AG09309 (cell line): ENCODE results near the gene GGT6.

ENCODE experiments used
- DNase-seq: peaks from one replicate; pipeline ENCODE4 v3.0.0-alpha.2; 2010; ENCODE audit warnings: low read depth
- H3K4me3 ChIP-seq: 2 replicates; pipeline ENCODE4 v1.5.1; 2011; ENCODE audit warnings: mild to moderate bottlenecking, low read depth, low read length, moderate library complexity; ENCODE audit not compliant: control insufficient read depth
- CTCF ChIP-seq: IDR thresholded peaks from 2 replicates; pipeline ENCODE4 v1.5.1; 2011; ENCODE audit warnings: mild to moderate bottlenecking, low read depth, low read length, inconsistent platforms; ENCODE audit not compliant: insufficient read depth, control insufficient read depth; ENCODE audit errors: missing control alignments

Gene GGT6

DNA sequence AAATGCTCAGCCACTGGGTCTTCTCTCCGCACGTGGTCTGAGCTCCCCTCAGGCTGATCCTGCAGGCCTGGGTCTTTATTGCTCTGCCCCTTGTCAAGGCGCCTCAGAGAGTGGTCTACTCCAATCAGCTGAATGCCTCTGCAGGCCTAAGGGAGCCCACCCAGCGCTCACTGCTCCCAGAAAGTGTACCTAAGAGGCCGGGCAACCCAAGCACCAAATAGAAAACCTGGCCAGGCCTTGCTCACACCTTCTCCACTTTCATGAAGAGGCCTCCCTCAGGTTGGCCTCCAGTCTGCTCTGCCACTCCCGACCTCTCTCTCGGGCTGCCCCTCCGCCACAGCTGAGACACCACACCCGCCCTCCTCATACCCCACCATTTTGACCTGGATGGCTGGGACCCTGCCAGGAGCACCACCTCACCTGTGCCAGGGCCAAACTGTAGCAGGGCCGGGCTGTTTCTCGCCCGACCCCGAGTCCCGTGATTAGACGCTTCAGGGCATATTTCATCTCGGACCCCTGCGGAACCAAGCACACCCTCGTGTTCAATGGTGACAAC, 5.9 kb downstream of the GGT6 start:
- peak overlapping the region; percentile 93 for H3K4me3 ChIP-seq
- DNase-seq, result no peak
- TF ChIP-seq CTCF, result no peak

DNA sequence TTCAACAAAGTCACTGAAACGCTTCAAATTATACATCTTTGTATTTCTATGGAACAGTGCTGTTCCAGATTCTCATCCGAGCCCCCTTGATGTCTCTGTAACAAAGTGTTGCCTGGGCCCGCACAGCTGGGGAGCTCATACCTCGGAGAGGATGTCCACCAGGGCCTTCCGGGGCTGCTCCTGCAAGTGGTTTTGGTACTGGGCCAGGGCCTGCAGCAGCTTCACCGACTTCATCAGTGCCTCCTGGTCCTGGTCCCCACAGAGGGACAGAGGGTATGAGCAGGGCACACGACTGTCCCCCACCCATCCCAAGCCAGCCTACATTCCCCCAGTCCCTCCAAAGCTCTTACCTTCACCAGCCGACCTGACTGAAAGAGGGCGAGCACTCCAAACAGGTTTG, 6.7 kb downstream of the GGT6 start:
- TF ChIP-seq CTCF, result no peak
- peak overlapping the region; percentile 93 for H3K4me3 ChIP-seq
- DNase-seq, result no peak

DNA sequence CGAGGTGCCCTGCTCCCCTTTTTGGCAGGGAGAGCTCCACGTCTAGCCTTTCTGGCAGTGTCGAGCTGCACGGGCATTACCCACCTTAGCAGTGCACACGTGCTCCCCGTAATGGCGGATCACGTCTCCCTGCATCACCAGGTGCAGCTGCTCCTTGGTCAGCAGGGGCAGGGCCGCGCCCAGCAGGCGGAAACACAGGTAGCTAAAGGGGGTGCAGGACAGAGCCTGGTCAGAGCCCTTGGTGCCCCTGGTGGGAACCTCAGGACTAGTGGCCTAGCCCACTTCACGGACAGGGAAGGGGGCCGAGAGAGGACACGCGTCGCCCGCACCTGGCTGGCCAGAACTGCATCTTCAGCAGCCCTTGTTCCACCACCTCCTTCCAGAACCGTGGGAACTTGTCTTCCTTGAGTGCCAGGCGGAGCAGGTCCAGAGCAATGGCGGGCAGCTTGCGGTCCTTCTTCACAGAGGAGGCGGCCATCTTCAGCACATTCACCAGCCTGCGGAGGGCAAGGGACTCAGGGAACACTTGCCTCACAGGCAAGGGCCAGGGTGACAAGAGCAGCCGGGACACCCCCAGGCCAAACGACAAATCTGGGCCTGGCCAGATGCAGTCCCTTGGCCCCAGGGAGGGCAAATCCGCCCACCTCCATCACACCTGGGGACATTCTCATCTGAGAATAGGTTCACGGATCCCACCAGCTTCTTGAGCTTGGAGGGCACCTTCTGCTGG, 8.4 kb downstream of the GGT6 start:
- H3K4me3 ChIP-seq, result no peak overlapping the region
- no peak for DNase-seq
- no peak for TF ChIP-seq CTCF

DNA sequence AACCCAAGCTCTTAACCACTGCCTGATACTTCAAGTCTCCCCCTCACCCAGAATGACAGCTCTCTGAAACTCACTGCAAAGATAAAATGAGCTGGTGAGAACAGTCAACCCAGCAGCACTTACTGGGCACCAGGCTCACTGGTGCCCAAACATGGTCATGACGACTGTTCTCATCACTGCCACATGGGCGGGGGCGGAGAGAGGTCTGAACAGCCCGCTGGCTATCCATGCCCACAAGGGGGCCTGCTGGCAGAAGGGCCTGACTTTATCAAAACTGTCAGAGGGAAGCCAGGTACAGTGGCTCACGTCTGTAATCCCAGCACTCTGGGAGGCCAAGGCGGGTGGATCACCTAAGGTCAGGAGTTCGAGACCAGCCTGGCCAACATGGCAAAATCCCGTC, 9.2 kb downstream of the GGT6 start:
- H3K4me3 ChIP-seq, result no peak overlapping the region
- peak; percentile 4 for TF ChIP-seq CTCF
- no peak for DNase-seq

DNA sequence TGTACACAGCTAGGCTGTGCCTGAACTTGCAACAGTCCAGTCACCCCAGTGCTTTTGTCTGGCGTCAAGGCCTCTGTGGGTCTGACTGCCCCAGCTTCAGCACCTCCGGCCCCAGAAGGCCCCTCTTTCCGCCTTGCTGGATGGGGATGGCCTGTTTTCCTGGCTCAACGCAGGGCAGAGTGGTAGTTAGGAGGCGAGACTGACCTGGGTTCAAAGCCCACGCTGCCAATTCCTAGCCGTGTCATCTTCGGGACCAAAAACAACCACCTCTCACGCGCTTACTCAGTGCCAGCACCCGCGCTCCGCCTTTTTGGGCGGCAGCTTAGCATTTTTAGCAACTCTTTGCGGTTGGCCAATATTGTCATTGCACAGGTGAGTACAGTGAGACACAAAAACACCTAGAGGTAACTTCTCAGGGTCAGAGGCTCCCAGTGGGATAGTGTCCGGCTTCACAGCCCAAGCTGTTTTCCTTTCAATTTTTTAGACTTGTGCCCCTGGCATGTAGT, 9.8 kb downstream of the GGT6 start:
- no peak overlapping the region for H3K4me3 ChIP-seq
- DNase-seq, result no peak
- no peak for TF ChIP-seq CTCF

GRCh38 chr17:4549781-4550533, 10.4 kb downstream of the GGT6 start:
- no peak for DNase-seq
- no peak for TF ChIP-seq CTCF
- H3K4me3 ChIP-seq, result no peak overlapping the region
